ENCODE data around the gene CRYGN.

The CRYGN gene

DNA sequence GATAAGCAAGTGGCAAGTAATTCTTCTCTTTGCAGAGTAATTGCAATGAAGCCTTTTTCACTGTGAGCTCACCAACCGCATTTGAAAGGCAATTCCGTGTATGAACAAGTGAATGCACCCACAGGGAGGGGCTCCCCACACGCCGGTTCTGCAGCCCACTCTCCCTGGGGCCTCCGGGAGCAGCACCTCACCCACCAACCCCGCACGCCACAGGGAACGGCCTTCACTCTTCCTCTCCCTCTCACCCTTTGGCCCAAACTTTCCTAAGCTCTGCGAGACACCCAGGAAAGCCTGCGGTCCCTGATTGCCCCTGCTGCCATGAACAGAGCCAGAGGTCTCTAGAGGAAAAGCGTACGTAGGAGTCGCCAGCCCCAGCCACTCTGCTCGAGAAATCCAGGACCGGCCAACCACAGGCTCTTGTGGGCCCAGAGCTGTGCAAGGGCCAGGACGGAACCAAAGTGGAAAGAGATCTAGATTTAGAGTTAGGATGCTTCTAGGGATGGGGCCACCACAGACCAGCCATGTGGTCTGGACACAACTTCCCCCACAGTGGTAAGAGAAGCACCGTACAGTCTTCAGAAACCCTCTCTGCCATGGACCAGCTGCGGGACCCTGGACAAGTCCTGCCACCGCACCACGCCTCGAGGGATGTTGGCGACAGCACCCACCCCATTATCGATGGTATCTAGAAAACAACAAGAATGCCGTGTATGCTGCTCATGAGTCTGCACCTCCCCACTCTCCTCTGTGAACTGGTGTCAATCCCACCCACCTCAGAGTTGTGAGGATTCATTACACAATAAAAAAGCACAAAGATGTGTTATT, 33.7 kb downstream of the CRYGN start (continued):
- TF ChIP-seq, protein P1, sequence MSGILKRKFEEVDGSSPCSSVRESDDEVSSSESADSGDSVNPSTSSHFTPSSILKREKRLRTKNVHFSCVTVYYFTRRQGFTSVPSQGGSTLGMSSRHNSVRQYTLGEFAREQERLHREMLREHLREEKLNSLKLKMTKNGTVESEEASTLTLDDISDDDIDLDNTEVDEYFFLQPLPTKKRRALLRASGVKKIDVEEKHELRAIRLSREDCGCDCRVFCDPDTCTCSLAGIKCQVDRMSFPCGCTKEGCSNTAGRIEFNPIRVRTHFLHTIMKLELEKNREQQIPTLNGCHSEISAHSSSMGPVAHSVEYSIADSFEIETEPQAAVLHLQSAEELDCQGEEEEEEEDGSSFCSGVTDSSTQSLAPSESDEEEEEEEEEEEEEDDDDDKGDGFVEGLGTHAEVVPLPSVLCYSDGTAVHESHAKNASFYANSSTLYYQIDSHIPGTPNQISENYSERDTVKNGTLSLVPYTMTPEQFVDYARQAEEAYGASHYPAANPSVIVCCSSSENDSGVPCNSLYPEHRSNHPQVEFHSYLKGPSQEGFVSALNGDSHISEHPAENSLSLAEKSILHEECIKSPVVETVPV (CRISPR knock-in tag; IDR thresholded peaks at IDR 0.05) = no peak
- TF ChIP-seq ZFP3 (CRISPR knock-in tag; IDR thresholded peaks at IDR 0.05) (no peak), ZC3H10 (CRISPR knock-in tag; IDR thresholded peaks at IDR 0.05) (no peak), TCF4 (CRISPR knock-in tag; IDR thresholded peaks at IDR 0.05; ENCODE audit: borderline replicate concordance) (no peak), OSR1 (CRISPR knock-in tag; IDR thresholded peaks at IDR 0.05) (no peak), BACH2 (CRISPR knock-in tag; IDR thresholded peaks at IDR 0.05; ENCODE audit: borderline replicate concordance) (no peak), CSDC2 (CRISPR knock-in tag; IDR thresholded peaks at IDR 0.05) (0 out of 2 replicates have a peak, but pooled peaks have one; percentile 20), ZNF8 (CRISPR knock-in tag; IDR thresholded peaks at IDR 0.05) (no peak)
- TF ChIP-seq, protein P2, sequence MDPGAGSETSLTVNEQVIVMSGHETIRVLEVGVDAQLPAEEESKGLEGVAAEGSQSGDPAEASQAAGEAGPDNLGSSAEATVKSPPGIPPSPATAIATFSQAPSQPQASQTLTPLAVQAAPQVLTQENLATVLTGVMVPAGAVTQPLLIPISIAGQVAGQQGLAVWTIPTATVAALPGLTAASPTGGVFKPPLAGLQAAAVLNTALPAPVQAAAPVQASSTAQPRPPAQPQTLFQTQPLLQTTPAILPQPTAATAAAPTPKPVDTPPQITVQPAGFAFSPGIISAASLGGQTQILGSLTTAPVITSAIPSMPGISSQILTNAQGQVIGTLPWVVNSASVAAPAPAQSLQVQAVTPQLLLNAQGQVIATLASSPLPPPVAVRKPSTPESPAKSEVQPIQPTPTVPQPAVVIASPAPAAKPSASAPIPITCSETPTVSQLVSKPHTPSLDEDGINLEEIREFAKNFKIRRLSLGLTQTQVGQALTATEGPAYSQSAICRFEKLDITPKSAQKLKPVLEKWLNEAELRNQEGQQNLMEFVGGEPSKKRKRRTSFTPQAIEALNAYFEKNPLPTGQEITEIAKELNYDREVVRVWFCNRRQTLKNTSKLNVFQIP (CRISPR knock-in tag; IDR thresholded peaks at IDR 0.05; ENCODE audit: borderline replicate concordance, low read depth) = no peak

GRCh38 chr7:151405588-151405987, 34.4 kb downstream of the CRYGN start:
- TF ChIP-seq ZC3H10 (CRISPR knock-in tag; IDR thresholded peaks at IDR 0.05) (no peak), ZFP30 (CRISPR knock-in tag; IDR thresholded peaks at IDR 0.05) (no peak), ZNF8 (CRISPR knock-in tag; IDR thresholded peaks at IDR 0.05) (no peak), PPARA (CRISPR knock-in tag; IDR thresholded peaks at IDR 0.05; ENCODE audit: borderline replicate concordance) (no peak), SNAI2 (CRISPR knock-in tag; IDR thresholded peaks at IDR 0.05) (no peak), ZNF70 (CRISPR knock-in tag; IDR thresholded peaks at IDR 0.05) (no peak), TCF4 (CRISPR knock-in tag; IDR thresholded peaks at IDR 0.05; ENCODE audit: borderline replicate concordance) (no peak), GLIS3 (CRISPR knock-in tag; IDR thresholded peaks at IDR 0.05) (no peak)
- TF ChIP-seq, protein P3, sequence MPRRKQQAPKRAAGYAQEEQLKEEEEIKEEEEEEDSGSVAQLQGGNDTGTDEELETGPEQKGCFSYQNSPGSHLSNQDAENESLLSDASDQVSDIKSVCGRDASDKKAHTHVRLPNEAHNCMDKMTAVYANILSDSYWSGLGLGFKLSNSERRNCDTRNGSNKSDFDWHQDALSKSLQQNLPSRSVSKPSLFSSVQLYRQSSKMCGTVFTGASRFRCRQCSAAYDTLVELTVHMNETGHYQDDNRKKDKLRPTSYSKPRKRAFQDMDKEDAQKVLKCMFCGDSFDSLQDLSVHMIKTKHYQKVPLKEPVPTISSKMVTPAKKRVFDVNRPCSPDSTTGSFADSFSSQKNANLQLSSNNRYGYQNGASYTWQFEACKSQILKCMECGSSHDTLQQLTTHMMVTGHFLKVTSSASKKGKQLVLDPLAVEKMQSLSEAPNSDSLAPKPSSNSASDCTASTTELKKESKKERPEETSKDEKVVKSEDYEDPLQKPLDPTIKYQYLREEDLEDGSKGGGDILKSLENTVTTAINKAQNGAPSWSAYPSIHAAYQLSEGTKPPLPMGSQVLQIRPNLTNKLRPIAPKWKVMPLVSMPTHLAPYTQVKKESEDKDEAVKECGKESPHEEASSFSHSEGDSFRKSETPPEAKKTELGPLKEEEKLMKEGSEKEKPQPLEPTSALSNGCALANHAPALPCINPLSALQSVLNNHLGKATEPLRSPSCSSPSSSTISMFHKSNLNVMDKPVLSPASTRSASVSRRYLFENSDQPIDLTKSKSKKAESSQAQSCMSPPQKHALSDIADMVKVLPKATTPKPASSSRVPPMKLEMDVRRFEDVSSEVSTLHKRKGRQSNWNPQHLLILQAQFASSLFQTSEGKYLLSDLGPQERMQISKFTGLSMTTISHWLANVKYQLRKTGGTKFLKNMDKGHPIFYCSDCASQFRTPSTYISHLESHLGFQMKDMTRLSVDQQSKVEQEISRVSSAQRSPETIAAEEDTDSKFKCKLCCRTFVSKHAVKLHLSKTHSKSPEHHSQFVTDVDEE (CRISPR knock-in tag; IDR thresholded peaks at IDR 0.05) = no peak
- TF ChIP-seq, protein P2 (CRISPR knock-in tag; IDR thresholded peaks at IDR 0.05; ENCODE audit: borderline replicate concordance, low read depth) = no peak
- TF ChIP-seq, protein P4, sequence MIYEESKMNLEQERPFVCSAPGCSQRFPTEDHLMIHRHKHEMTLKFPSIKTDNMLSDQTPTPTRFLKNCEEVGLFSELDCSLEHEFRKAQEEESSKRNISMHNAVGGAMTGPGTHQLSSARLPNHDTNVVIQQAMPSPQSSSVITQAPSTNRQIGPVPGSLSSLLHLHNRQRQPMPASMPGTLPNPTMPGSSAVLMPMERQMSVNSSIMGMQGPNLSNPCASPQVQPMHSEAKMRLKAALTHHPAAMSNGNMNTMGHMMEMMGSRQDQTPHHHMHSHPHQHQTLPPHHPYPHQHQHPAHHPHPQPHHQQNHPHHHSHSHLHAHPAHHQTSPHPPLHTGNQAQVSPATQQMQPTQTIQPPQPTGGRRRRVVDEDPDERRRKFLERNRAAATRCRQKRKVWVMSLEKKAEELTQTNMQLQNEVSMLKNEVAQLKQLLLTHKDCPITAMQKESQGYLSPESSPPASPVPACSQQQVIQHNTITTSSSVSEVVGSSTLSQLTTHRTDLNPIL (CRISPR knock-in tag; IDR thresholded peaks at IDR 0.05; ENCODE audit: low read depth) = no peak
- TF ChIP-seq, protein P1 (CRISPR knock-in tag; IDR thresholded peaks at IDR 0.05) = no peak
- ATAC-seq = no peak

DNA sequence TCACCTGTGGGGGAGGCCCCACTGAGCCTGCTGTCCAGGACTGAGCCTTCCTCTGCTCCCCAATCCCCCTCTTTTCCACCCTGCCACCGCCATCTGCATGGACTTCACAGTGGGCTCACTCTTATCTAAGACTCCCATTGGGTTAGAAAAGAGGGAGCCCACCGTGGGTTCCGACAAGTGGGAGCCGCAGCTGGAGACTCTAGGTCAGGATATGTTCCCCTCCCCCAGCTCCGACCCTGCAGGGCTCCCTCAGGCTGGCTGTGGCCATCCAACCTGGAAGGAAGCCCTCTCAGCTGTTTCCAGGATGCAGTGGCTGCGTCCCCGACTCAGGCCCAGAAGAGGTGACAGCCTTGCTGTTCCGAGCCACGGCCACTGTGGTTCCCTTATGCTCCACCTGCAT, 34.9 kb downstream of the CRYGN start:
- no peak for ATAC-seq
- TF ChIP-seq GLIS3 (CRISPR knock-in tag; IDR thresholded peaks at IDR 0.05) (no peak), RARB (CRISPR knock-in tag; IDR thresholded peaks at IDR 0.05) (no peak), ZNF565 (CRISPR knock-in tag; conservative IDR thresholded peaks at IDR 0.05; ENCODE audit: low read depth) (no peak), TCF4 (CRISPR knock-in tag; IDR thresholded peaks at IDR 0.05; ENCODE audit: borderline replicate concordance) (no peak)
- TF ChIP-seq, protein P3 (CRISPR knock-in tag; IDR thresholded peaks at IDR 0.05) = no peak
- TF ChIP-seq, protein P1 (CRISPR knock-in tag; IDR thresholded peaks at IDR 0.05) = no peak

All from SK-N-SH treated with all-trans-retinoic acid at 6 μM for 48 hours (cell line).